HepG2 (cell line): ENCODE results near the gene CTIF. TPM values are rescaled to one million over a fixed set of nuclear protein-coding genes. Genes with fewer than 3 reads are reported as not detected.

Experiments
- ATAC-seq: fragments of 200-7000 bp; cut with Tn5 transposase; 3 replicates; pipeline ENCODE4 v1.9.1; 2020; ENCODE audit warnings: mild to moderate bottlenecking, moderate library complexity
- BruUV-seq: library from RNA; stranded (reverse); fragments of 400-500 nt; replicated peaks from 2 replicates; lab custom pipeline; 2021; lab: Mats Ljungman, UMichigan
- CTCF ChIA-PET: fragments of 300-600 bp; formaldehyde crosslinking; extraction: SDS; loops from one replicate; lab custom pipeline; 2021; ENCODE audit warnings: low total read pairs, inconsistent platforms, low intra/inter-chr PET ratio; lab: Yijun Ruan, JAX
- POLR2A ChIA-PET: fragments of 350-600 bp; sonication (Branson Sonifier 250); formaldehyde crosslinking; loops from one replicate; lab custom pipeline; 2020; ENCODE audit warnings: antibody characterized with exemption, inconsistent platforms; lab: Yijun Ruan, JAX
- DNase-seq: peaks from one replicate; pipeline ENCODE4 v3.0.0-alpha.2; 2015; ENCODE audit warnings: low spot score
- FAIRE-seq: peaks from 3 replicates; lab custom pipeline; 2011; peaks lifted over from hg19 to GRCh38; lab: Jason Lieb, UNC
- H2AFZ ChIP-seq: one replicate; pipeline ENCODE4 v1.6.1; 2011; ENCODE audit warnings: low read length, inconsistent platforms
- H3K27ac ChIP-seq: fragments of 300-600 bp; 3 replicates; pipeline ENCODE4 v1.8.0; 2011; ENCODE audit warnings: mixed run types, mild to moderate bottlenecking, mixed read lengths, low read length, inconsistent platforms; ENCODE audit not compliant: insufficient read depth; ENCODE audit errors: extremely low read length
- H3K27me3 ChIP-seq, 2 experiments: fragments of 200-600 bp in 1 of 2; 2 replicates in 1 of 2; 3 replicates in 1 of 2; pipeline versions ENCODE4 v1.6.0 to v1.8.0; 2011; ENCODE audit warnings: low read length in 2 of 2, mild to moderate bottlenecking in 2 of 2, moderate library complexity in 2 of 2, inconsistent platforms in 1 of 2; ENCODE audit not compliant: insufficient read depth in 2 of 2, control insufficient read depth in 1 of 2
- H3K36me3 ChIP-seq, 2 experiments: fragments of 200-600 bp in 1 of 2; replicated peaks in 1 of 2; 2 replicates in 1 of 2; 3 replicates in 1 of 2; pipeline versions ENCODE4 v1.5.1 to v1.8.0; 2011; ENCODE audit warnings: low read length in 2 of 2, inconsistent platforms in 1 of 2; ENCODE audit not compliant: insufficient read depth in 2 of 2, control insufficient read depth in 1 of 2
- H3K4me1 ChIP-seq: 2 replicates; pipeline ENCODE4 v1.5.1; 2012; ENCODE audit warnings: low read length, inconsistent platforms; ENCODE audit not compliant: insufficient read depth
- H3K4me2 ChIP-seq: 2 replicates; pipeline ENCODE4 v1.6.0; 2011; ENCODE audit warnings: low read depth, low read length, inconsistent platforms
- H3K4me3 ChIP-seq, 3 experiments: fragments of 200-600 bp in 1 of 3; sonication (generic), shearing (Covaris generic) in 1 of 3; replicated peaks in 1 of 3; 2 replicates each; pipeline ENCODE4 v1.5.1; 2011 to 2016; ENCODE audit warnings: low read length in 3 of 3, inconsistent platforms in 2 of 3, low read depth in 2 of 3, mild to moderate bottlenecking in 2 of 3, control low read depth in 1 of 3, mixed read lengths in 1 of 3; ENCODE audit not compliant: insufficient read depth in 1 of 3
- H3K79me2 ChIP-seq: one replicate; pipeline ENCODE4 v1.6.1; 2011; ENCODE audit warnings: low read length, inconsistent platforms; ENCODE audit not compliant: insufficient read depth
- H3K9ac ChIP-seq: 2 replicates; pipeline ENCODE4 v1.6.0; 2011; ENCODE audit warnings: mild to moderate bottlenecking, low read depth, low read length, inconsistent platforms; ENCODE audit not compliant: insufficient read depth
- H3K9me3 ChIP-seq: 2 replicates; pipeline ENCODE4 v1.5.1; 2012; ENCODE audit warnings: mild to moderate bottlenecking, low read length
- H4K20me1 ChIP-seq: 2 replicates; pipeline ENCODE4 v1.6.0; 2011; ENCODE audit warnings: inconsistent platforms, mild to moderate bottlenecking, low read length, moderate library complexity; ENCODE audit not compliant: insufficient read depth
- AGO1 ChIP-seq: fragments of 200-400 bp; formaldehyde crosslinking; IDR thresholded peaks from 2 replicates; pipeline ENCODE4 v1.6.1; 2017; ENCODE audit warnings: mild to moderate bottlenecking, low read depth, low read length, moderate library complexity; ENCODE audit not compliant: poor library complexity, severe bottlenecking
- MED13 ChIP-seq: sonication (generic); formaldehyde crosslinking; IDR thresholded peaks from 2 replicates; pipeline ENCODE4 v1.5.0; 2020; ENCODE audit warnings: missing genetic modification reagents
- MED8 ChIP-seq: sonication (generic); formaldehyde crosslinking; IDR thresholded peaks from 2 replicates; pipeline ENCODE4 v1.8.1; 2023; ENCODE audit warnings: mild to moderate bottlenecking, missing genetic modification reagents; ENCODE audit not compliant: insufficient replicate concordance
- SIN3A ChIP-seq: IDR thresholded peaks from 2 replicates; pipeline ENCODE4 v1.6.1; 2011; ENCODE audit warnings: low read depth, mild to moderate bottlenecking, control low read depth, low read length, borderline replicate concordance
- SP2 ChIP-seq: sonication (generic); formaldehyde crosslinking; IDR thresholded peaks from 2 replicates; pipeline ENCODE4 v1.5.1; 2020; ENCODE audit warnings: mild to moderate bottlenecking, missing genetic modification reagents
- ZNF260 ChIP-seq: sonication (generic); formaldehyde crosslinking; IDR thresholded peaks from 2 replicates; pipeline ENCODE4 v1.4.0; 2020; ENCODE audit warnings: missing genetic modification reagents, low read depth, mild to moderate bottlenecking, borderline replicate concordance
- ZNF431 ChIP-seq: sonication (generic); formaldehyde crosslinking; IDR thresholded peaks from 2 replicates; pipeline ENCODE4 v1.9.0; 2022; ENCODE audit warnings: missing genetic modification reagents, low read depth, mild to moderate bottlenecking, borderline replicate concordance
- ZNF672 ChIP-seq: sonication (generic); formaldehyde crosslinking; IDR thresholded peaks from 2 replicates; pipeline ENCODE4 v1.8.1; 2022; ENCODE audit warnings: missing genetic modification reagents
- WGBS: methylation state at CpG from one replicate; pipeline ENCODE4 v1.1.6; 2017; ENCODE audit warnings: low lambda C conversion rate; 5-methylcytosine and 5-hydroxymethylcytosine counted together
- in situ Hi-C: cut with HindIII; loops from 2 replicates; pipeline ENCODE4 v1.10.0; 2017; ENCODE audit warnings: low pct_unique_long_range_greater_than_20kb; ENCODE audit not compliant: extremely low pct_ligation_motif_present
- intact Hi-C: fragments of 100-400 bp; cut with micrococcal nuclease; formaldehyde crosslinking; loops from one replicate; pipeline ENCODE4 v1.10.0; 2022; ENCODE audit not compliant: unreplicated experiment
- polyA plus RNA-seq, 8 experiments: library from polyadenylated mRNA; depleted of rRNA in 3 of 8; stranded (reverse) in 7 of 8; unstranded in 1 of 8; fragments of >200 nt; fragmentation: Illumina TruSeq in 4 of 8; extraction: Trizol in 4 of 8; gene quantifications; 2 replicates each; pipeline versions ENCODE4 v1.2.1 to v1.2.3, GENCODE V29; 2011 to 2016; ENCODE audit warnings: low read depth in 4 of 8, missing spikeins in 1 of 8, mixed read lengths in 1 of 8; ENCODE audit not compliant: insufficient read depth in 1 of 8
- total RNA-seq, 5 experiments: library from RNA; depleted of rRNA; stranded (reverse); fragments of >200 nt; fragmentation: Illumina TruSeq; extraction: Trizol; gene quantifications; 2 replicates each; pipeline ENCODE4 v1.2.3, GENCODE V29; 2016; ENCODE audit warnings: low read depth in 1 of 5
- TF ChIP-seq, protein P1 (sequence below): sonication (generic); formaldehyde crosslinking; IDR thresholded peaks from one replicate; pipeline ENCODE4 v1.5.1; 2020; ENCODE audit warnings: mild to moderate bottlenecking, missing genetic modification reagents; ENCODE audit errors: not compliant biosample characterization
- TF ChIP-seq, protein P2 (sequence below): sonication (generic); formaldehyde crosslinking; IDR thresholded peaks from 2 replicates; pipeline ENCODE4 v1.4.0; 2020; ENCODE audit warnings: mild to moderate bottlenecking, low read depth, missing genetic modification reagents
- TF ChIP-seq, protein P3 (sequence below): IDR thresholded peaks from 2 replicates; pipeline ENCODE4 v1.6.1; 2016
- TF ChIP-seq, protein P4 (sequence below): sonication (generic); formaldehyde crosslinking; IDR thresholded peaks from 2 replicates; pipeline ENCODE4 v1.8.1; 2023; ENCODE audit warnings: mild to moderate bottlenecking, missing genetic modification reagents, borderline replicate concordance
- TF ChIP-seq, protein P5 (sequence below): sonication (generic); formaldehyde crosslinking; IDR thresholded peaks from 2 replicates; pipeline ENCODE4 v1.5.0; 2020; ENCODE audit warnings: missing genetic modification reagents

Gene CTIF
- total and polyA plus RNA-seq, 2 of the 13 experiments (the other 11 are each of a cell fraction or from before 2014, with no cell fraction given) = 18.2 to 28.0 TPM

DNA sequence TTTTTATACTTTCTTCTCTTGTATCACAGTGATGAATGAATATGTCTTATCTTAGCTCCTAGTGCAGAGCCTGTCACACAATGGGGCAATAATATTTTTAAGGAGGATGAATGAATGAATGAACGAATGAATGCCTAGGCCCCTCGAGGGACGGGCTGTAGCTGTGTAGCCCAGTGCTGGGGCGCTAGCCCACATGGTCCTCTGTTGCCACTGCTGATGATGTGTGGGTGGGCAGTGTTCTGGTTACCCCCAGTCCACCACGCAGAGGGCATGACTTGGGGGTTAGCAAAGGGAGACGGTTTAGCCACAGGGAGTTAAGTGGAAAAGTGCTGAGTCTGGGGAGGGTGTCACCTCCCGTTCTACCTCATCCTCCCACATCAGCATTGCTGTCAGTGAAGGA, 277.7 kb downstream of the CTIF start:
- Histone ChIP-seq H3K27me3 (no peaks in the 10 kb centered on the region), H3K79me2 (no peaks in the 10 kb centered on the region), H3K36me3 (peaks cover 15 to 33% of the 10 kb centered on the region in 2 experiments; a peak in 4 of 5 replicates), H2AFZ (no peak overlapping the region), H3K4me2 (no peak overlapping the region), H3K4me1 (no peaks in the 10 kb centered on the region), H3K9me3 (no peaks in the 10 kb centered on the region), H3K4me3 (no peak overlapping the region), H4K20me1 (no peaks in the 10 kb centered on the region), H3K9ac (no peak overlapping the region), H3K27ac (no peak overlapping the region)
- DNase-seq = no peak
- 77% methylated on average over 6 of the region's 7 CpGs for WGBS
- no peak for TF ChIP-seq AGO1
- no peak for TF ChIP-seq ZNF431 (CRISPR knock-in tag)
- TF ChIP-seq ZNF672 = no peak
- no peak for TF ChIP-seq SP2 (CRISPR knock-in tag)
- TF ChIP-seq, protein P1, sequence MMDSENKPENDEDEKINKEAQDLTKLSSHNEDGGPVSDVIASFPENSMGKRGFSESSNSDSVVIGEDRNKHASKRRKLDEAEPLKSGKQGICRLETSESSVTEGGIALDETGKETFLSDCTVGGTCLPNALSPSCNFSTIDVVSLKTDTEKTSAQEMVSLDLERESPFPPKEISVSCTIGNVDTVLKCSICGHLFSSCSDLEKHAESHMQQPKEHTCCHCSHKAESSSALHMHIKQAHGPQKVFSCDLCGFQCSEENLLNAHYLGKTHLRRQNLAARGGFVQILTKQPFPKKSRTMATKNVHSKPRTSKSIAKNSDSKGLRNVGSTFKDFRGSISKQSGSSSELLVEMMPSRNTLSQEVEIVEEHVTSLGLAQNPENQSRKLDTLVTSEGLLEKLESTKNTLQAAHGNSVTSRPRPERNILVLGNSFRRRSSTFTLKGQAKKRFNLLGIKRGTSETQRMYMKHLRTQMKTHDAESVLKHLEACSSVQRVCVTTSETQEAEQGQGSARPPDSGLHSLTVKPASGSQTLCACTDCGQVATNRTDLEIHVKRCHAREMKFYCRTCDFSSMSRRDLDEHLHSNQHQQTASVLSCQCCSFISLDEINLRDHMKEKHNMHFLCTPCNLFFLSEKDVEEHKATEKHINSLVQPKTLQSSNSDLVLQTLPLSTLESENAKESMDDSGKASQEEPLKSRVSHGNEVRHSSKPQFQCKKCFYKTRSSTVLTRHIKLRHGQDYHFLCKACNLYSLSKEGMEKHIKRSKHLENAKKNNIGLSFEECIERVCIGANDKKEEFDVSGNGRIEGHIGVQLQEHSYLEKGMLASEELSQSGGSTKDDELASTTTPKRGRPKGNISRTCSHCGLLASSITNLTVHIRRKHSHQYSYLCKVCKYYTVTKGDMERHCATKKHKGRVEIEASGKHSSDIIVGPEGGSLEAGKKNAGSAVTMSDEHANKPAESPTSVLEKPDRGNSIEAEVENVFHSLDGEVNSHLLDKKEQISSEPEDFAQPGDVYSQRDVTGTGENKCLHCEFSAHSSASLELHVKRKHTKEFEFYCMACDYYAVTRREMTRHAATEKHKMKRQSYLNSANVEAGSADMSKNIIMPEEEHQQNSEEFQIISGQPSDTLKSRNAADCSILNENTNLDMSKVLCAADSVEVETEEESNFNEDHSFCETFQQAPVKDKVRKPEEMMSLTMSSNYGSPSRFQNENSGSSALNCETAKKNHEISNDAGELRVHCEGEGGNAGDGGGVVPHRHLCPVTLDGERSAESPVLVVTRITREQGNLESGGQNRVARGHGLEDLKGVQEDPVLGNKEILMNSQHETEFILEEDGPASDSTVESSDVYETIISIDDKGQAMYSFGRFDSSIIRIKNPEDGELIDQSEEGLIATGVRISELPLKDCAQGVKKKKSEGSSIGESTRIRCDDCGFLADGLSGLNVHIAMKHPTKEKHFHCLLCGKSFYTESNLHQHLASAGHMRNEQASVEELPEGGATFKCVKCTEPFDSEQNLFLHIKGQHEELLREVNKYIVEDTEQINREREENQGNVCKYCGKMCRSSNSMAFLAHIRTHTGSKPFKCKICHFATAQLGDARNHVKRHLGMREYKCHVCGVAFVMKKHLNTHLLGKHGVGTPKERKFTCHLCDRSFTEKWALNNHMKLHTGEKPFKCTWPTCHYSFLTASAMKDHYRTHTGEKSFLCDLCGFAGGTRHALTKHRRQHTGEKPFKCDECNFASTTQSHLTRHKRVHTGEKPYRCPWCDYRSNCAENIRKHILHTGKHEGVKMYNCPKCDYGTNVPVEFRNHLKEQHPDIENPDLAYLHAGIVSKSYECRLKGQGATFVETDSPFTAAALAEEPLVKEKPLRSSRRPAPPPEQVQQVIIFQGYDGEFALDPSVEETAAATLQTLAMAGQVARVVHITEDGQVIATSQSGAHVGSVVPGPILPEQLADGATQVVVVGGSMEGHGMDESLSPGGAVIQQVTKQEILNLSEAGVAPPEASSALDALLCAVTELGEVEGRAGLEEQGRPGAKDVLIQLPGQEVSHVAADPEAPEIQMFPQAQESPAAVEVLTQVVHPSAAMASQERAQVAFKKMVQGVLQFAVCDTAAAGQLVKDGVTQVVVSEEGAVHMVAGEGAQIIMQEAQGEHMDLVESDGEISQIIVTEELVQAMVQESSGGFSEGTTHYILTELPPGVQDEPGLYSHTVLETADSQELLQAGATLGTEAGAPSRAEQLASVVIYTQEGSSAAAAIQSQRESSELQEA (CRISPR knock-in tag) = no peak
- no peak for TF ChIP-seq MED8 (CRISPR knock-in tag)
- TF ChIP-seq, protein P2, sequence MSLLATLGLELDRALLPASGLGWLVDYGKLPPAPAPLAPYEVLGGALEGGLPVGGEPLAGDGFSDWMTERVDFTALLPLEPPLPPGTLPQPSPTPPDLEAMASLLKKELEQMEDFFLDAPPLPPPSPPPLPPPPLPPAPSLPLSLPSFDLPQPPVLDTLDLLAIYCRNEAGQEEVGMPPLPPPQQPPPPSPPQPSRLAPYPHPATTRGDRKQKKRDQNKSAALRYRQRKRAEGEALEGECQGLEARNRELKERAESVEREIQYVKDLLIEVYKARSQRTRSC (CRISPR knock-in tag) = no peak
- TF ChIP-seq, protein P3, sequence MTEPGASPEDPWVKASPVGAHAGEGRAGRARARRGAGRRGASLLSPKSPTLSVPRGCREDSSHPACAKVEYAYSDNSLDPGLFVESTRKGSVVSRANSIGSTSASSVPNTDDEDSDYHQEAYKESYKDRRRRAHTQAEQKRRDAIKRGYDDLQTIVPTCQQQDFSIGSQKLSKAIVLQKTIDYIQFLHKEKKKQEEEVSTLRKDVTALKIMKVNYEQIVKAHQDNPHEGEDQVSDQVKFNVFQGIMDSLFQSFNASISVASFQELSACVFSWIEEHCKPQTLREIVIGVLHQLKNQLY (CRISPR knock-in tag) = no peak
- no peak for TF ChIP-seq ZNF260 (CRISPR knock-in tag)
- TF ChIP-seq, protein P4, sequence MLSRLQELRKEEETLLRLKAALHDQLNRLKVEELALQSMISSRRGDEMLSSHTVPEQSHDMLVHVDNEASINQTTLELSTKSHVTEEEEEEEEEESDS (CRISPR knock-in tag) = no peak
- no peak for TF ChIP-seq SIN3A
- TF ChIP-seq MED13 = no peak
- TF ChIP-seq, protein P5, sequence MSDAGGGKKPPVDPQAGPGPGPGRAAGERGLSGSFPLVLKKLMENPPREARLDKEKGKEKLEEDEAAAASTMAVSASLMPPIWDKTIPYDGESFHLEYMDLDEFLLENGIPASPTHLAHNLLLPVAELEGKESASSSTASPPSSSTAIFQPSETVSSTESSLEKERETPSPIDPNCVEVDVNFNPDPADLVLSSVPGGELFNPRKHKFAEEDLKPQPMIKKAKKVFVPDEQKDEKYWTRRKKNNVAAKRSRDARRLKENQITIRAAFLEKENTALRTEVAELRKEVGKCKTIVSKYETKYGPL = no peak
- intact Hi-C loops (no loop called here), in situ Hi-C loops (no loop called here)
- ChIA-PET POLR2A (no interaction called here), CTCF (no interaction called here)
- FAIRE-seq = no peak
- no peak for ATAC-seq
- no TSS peak for BruUV-seq
